SH-SY5Y (cell line): ENCODE data around the gene B3GALT5.

Experiments used
- GATA2 ChIP-seq: IDR thresholded peaks from 2 replicates; pipeline ENCODE4 v1.6.1; 2011; ENCODE audit warnings: mild to moderate bottlenecking, low read depth, low read length
- GATA3 ChIP-seq: IDR thresholded peaks from 2 replicates; pipeline ENCODE4 v1.6.1; 2011; ENCODE audit warnings: low read depth, mild to moderate bottlenecking, low read length, moderate library complexity

DNA sequence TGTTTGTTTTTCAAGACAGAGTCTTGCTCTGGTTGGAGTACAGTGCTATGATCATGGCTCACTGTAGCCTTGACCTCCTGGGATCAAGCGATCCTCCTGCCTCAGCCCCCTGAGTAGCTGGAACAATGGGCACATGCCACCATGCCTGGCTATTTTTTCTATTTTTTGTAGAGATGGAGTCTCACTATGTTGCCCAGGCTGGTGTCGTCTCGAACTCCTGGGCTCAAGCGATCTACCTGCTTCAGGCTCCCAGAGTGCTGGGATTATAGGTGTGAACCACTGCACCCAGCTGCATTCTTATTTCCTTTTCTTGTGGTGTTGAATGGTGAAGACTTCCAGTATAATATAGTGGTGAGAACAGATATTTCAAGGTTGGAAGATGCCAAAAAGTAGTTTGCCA is 28.0 kb downstream of the B3GALT5 start:
- TF ChIP-seq GATA2 (no peak), GATA3 (no peak)
